Epithelial cell of proximal tubule (primary cell): ENCODE data around the gene ESCO1. TPM values are rescaled to one million over a fixed set of nuclear protein-coding genes. Genes with fewer than 3 reads are reported as not detected.
"Not testable (repeated sequence)": the region's sequence is repeated elsewhere in the genome, so short reads cannot be mapped to it uniquely, and the experiment has no call there.

Source experiments
- DNase-seq: peaks from one replicate; pipeline ENCODE4 v3.0.0-alpha.2; 2011; ENCODE audit warnings: low read depth
- H3K4me3 ChIP-seq: 2 replicates; pipeline ENCODE4 v1.5.1; 2011; ENCODE audit warnings: low read depth, mild to moderate bottlenecking, low read length
- CTCF ChIP-seq: conservative IDR thresholded peaks from 2 replicates; pipeline ENCODE4 v1.5.1; 2012; ENCODE audit warnings: low read depth, mild to moderate bottlenecking, low read length
- total RNA-seq: library from RNA; depleted of rRNA; stranded (reverse); fragments of >200 nt; gene quantifications from 2 replicates; pipeline ENCODE4 v1.2.3, GENCODE V29; 2015

Gene ESCO1
- total RNA-seq, 1 donor from 2014 or later, result 12.3 TPM

DNA sequence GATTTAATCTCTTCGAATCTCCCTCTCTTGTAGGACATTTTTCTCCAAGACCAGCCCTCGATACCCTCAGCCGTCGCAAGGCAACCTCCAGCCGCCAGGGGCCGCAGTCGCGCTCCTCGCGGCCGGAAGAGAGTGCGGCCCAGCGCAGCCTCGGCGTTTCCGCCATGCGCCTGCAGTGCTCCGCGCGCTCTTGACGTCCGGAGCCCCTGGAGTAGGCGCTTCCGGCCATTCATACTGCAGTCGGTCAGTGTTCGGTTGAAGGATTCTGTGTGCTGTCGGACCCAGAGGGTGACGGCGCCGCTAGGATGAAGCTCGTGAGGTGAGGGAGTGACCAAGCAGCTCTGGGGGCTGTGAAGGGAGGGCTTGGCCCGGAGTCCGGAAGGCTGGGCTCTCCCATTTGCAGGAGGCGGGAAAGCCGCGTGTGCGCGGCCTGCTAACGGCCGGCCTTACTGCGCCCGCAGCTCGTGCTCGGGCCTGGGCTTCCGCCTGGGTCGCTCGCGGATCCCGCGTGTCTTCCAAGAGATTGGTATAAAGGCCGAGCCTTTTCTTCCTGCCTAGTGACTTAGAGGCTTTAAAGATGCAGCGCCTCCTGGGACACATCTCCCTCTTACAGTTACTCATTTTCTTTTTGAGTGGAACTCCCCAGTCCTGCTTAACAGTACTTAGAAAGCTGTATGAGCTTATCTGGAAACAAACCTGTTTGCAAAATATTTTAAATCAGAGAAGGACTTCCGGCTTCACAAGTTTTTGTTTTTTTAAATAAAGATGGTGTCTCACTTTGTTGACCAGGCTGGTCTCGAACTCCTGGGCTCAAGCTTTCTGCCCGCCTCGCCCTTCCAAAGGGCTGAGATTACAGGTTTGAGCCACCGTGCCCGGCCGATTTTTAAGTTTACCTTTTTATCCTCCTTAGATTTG, 11.9 kb upstream of the ESCO1 start, which contains the start of gene SNRPD1:
TSS of gene SNRPD1 (plus strand) at position 190 of the 915 bp plus-strand sequence. CDS start at position 306, 116 bp downstream.
- DNase-seq, result peak; percentile 48
- peak; percentile 94 for TF ChIP-seq CTCF

GRCh38 chr18:21611401-21612124, 11.1 kb upstream of the ESCO1 start:
- H3K4me3 ChIP-seq, result peak overlapping the region; percentile 74
- not testable (repeated sequence) for DNase-seq

More for the DNA sequence above, 11.9 kb upstream of the ESCO1 start, which contains the start of gene SNRPD1:
- H3K4me3 ChIP-seq, result peak within 1 kb of the TSS; percentile 74

GRCh38 chr18:21605213-21605612, 4.7 kb upstream of the ESCO1 start:
- TF ChIP-seq CTCF, result no peak
- no peak for DNase-seq
- H3K4me3 ChIP-seq, result no peak overlapping the region

GRCh38 chr18:21604671-21605070, 4.2 kb upstream of the ESCO1 start:
- TF ChIP-seq CTCF, result no peak
- no peak for DNase-seq
- no peak overlapping the region for H3K4me3 ChIP-seq

GRCh38 chr18:21602299-21602587, 1.7 kb upstream of the ESCO1 start:
- H3K4me3 ChIP-seq, result no peak overlapping the region
- no peak for DNase-seq
- no peak for TF ChIP-seq CTCF

GRCh38 chr18:21599585-21600525, 649 bp downstream of the ESCO1 start:
- no peak for DNase-seq
- TF ChIP-seq CTCF, result no peak
- peak overlapping the region; percentile 99 for H3K4me3 ChIP-seq
